Loucy (cell line): ENCODE data around the gene OR10H5.
"Not testable (repeated sequence)": the region's sequence is repeated elsewhere in the genome, so short reads cannot be mapped to it uniquely, and the experiment has no call there.

Source experiments
- CTCF ChIP-seq: fragments of 200-600 bp; sonication (generic); conservative IDR thresholded peaks from 2 replicates; pipeline ENCODE4 v1.5.1; 2014; ENCODE audit warnings: mild to moderate bottlenecking, antibody characterized with exemption, low read length
- EZH2phosphoT487 ChIP-seq: fragments of 200-600 bp; IDR thresholded peaks from 2 replicates; pipeline ENCODE4 v1.6.1; 2018; ENCODE audit warnings: antibody characterized with exemption, mild to moderate bottlenecking, moderate library complexity, borderline replicate concordance

DNA sequence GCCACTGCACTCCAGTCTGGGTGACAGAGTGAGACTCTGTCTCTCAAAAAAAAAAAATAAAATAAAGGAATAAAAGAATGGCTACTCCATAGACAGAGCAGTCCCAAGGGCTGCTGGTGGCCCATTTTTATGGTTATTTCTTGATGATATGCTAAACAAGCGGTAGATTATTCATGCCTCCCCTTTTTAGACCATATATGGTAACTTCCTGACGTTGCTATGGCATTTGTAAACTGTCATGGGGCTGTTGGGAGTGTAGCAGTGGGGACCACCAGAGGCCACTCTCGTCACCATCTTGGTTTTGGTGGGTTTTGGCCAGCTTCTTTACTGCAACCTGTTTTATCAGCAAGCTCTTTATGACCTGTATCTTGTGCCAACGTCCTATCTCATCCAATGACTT is 52.4 kb downstream of the OR10H5 start:
- peak; percentile 45 for TF ChIP-seq CTCF
- TF ChIP-seq EZH2phosphoT487, result not testable (repeated sequence)
